ENCODE data around the gene DOCK8.

DNA sequence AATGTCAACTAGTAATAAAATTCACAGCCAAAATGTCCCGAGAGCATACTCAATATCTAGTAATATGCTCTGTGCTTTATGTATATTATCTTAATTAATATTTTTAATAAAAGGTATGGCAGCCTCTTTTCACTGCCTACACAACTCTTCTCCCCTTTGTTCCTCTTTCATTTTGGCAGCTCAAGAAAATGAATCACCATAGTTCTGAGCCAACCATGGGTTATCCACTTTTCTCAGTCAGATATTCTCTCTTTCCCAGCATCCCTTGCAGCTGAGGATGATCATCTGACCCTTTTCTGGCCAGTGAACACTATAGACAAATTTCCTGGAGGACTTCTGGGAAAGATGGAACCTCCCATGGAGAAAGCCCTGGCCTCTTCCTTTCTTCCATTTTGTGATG is 8.2 kb upstream of the DOCK8 start:
- TF ChIP-seq EZH2phosphoT487 (IDR thresholded peaks at IDR 0.05; ENCODE audit: insufficient read depth, low read depth), result no peak
- TF ChIP-seq EZH2 (IDR thresholded peaks at IDR 0.05; ENCODE audit: insufficient read depth, poor library complexity, severe bottlenecking), result no peak

Data from GM23248 (cell line).